OCI-LY1 (cell line): ENCODE data around the gene FMN1.

ENCODE experiments used
- CTCF ChIP-seq: fragments of 200-600 bp; sonication (generic), shearing (Covaris generic); IDR thresholded peaks from 2 replicates; pipeline ENCODE4 v1.5.1; 2017; ENCODE audit warnings: mild to moderate bottlenecking, antibody characterized with exemption, low read length, moderate library complexity, mixed read lengths
- EZH2 ChIP-seq: fragments of 200-600 bp; sonication (generic), shearing (Covaris generic); IDR thresholded peaks from 2 replicates; pipeline ENCODE4 v1.8.0; 2017; ENCODE audit warnings: borderline replicate concordance, mixed run types, mild to moderate bottlenecking, antibody characterized with exemption, low read length, moderate library complexity, mixed read lengths

GRCh38 chr15:33009603-33010002, 184.9 kb downstream of the FMN1 start:
- no peak for TF ChIP-seq EZH2
- TF ChIP-seq CTCF: no peak
